GM21360 (cell line): ENCODE results near the gene PES1.
"Not testable (repeated sequence)": the region's sequence is repeated elsewhere in the genome, so short reads cannot be mapped to it uniquely, and the experiment has no call there.

ENCODE experiments used
- ATAC-seq: cut with Tn5 transposase; IDR thresholded peaks from one replicate; pipeline ENCODE4 v1.9.1; 2021; ENCODE audit warnings: mild to moderate bottlenecking, moderate library complexity; ENCODE audit not compliant: unreplicated experiment

The PES1 gene

GRCh38 chr22:30609260-30610185, 17.8 kb upstream of the PES1 start:
- no peak for ATAC-seq

DNA sequence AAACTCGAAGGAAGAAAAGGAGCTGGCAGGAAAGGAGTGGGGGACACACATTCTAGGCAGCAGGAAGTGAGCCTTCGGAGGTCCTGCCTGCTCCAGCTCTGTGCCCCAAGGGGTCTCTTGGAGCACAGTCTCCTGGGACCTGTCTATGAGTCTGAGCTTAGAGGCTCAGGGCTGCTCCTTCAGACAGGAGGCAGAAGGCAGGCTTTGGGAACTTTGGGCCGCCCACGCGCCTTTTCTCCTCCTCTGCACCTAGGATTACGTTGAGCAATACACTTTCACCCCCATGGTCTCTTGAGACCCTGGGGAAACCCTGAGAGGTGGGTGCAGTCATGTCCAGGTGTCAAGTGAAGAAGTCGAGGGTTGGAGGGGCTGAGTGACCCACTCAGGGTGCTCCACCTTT, 16.2 kb upstream of the PES1 start:
- no peak for ATAC-seq

DNA sequence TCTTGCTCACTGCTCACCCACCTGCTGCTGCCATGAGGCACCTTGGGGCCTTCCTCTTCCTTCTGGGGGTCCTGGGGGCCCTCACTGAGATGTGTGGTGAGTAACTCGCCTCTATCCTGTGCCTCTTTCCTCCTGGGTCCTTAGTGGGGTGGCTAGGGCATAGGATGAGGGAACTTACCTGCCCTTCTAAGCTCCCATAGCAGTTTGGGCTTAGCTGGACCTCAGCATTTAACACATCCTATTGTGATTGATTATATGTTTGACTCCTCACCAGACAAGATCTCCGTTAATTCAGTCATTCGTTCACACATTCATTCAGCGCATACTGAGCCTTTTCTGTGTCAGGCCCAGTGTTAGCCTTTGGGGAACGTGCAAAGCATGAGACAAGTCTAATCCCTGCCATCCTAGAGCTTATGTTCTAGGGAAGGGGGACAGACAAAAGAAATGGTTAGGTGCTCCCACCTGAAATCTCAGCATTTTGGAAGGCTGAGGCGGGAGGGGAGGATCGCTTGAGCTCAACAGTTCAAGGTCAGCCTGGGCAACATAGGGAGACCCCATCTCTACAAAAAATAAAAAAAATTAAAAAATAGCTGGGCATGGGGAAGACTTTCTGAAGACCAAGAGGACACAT, 15.7 kb upstream of the PES1 start:
- ATAC-seq: no peak

DNA sequence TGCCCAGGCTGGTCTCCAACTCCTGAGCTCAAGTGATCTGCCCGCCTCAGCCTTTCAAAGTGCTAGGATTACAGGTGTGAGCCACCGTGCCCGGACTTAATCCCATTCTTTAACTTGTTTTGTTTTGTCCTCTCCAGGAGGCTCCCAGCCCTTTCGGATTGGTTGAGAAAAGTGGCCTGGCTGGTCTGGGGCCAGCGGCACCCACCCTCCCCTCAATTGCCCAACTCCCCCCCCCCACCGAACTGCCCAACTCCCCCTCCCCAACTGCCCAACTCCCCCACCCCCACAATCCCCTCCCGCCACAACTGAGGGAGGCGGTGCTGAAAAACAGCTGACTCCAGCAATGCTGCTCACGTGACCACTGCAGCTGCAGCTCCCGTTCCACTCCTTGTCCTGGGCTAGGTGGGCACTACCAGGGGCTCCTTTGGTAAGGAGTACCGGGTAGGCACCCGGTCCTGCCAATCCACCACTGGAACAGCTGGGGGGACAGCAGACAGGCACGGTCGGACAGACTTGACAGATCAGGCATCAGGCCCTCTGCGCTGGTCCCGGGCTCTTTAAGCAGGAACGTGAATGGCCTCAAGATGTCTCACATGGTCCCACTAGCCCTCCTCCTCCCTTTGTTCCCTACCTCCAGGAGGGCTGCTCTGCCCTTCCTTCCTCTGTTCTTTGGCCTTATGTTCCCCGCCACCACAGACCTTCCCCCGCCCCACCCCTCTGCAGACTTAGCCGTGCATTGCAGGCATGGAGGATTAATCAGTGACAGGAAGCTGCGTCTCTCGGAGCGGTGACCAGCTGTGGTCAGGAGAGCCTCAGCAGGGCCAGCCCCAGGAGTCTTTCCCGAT, 15.0 kb upstream of the PES1 start, which contains the start of gene TCN2:
Gene TCN2 (plus strand): TSS at position 720 of the 845 bp plus-strand sequence. CDS start 158 bp downstream, outside the sequence.
- ATAC-seq: no peak

- ATAC-seq: no peak
These were observed 13.9 kb upstream of the PES1 start for GRCh38 chr22:30605449-30606110.

DNA sequence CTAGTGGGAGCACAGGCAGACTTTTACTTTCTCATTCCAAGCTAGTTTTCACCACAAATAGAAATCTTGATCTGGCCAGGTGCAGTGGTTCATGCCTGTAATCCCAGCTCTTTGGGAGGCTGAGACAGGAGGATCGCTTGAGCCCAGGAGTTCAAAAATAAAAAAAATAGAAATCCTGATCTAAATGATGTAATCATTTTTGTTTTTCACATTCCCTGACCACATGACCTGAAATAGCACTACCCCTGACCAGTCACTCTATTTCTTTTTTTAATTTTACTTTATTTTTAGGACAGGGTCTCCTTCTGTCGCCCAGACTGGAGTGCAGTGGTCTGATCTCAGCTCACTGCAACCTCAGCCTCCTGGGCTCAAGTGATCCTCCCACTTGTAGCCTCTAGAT, 13.0 kb upstream of the PES1 start:
- ATAC-seq: no peak

- ATAC-seq: no peak
These were observed 12.1 kb upstream of the PES1 start for GRCh38 chr22:30603801-30604200.

- ATAC-seq: no peak
These were observed 10.3 kb upstream of the PES1 start for GRCh38 chr22:30602049-30602448.

GRCh38 chr22:30601464-30601863, 9.8 kb upstream of the PES1 start:
- no peak for ATAC-seq

- ATAC-seq: no peak
These were observed 9.2 kb upstream of the PES1 start for GRCh38 chr22:30600921-30601320.

- ATAC-seq: no peak
These were observed 7.3 kb upstream of the PES1 start for GRCh38 chr22:30598986-30599385.

- no peak for ATAC-seq
These were observed 5.2 kb upstream of the PES1 start for GRCh38 chr22:30596886-30597285.

- ATAC-seq: no peak
These were observed 4.5 kb upstream of the PES1 start for GRCh38 chr22:30596199-30596598.

- ATAC-seq: not testable (repeated sequence)
These were observed 627 bp upstream of the PES1 start for GRCh38 chr22:30592360-30592713.

- no peak for ATAC-seq
These were observed 521 bp downstream of the PES1 start for GRCh38 chr22:30591191-30591587.

- ATAC-seq: no peak
These were observed 5.3 kb downstream of the PES1 start for GRCh38 chr22:30586414-30586813.

- ATAC-seq: no peak
These were observed 7.3 kb downstream of the PES1 start for GRCh38 chr22:30584441-30584840.

- no peak for ATAC-seq
These were observed 8.7 kb downstream of the PES1 start for GRCh38 chr22:30582788-30583545.

DNA sequence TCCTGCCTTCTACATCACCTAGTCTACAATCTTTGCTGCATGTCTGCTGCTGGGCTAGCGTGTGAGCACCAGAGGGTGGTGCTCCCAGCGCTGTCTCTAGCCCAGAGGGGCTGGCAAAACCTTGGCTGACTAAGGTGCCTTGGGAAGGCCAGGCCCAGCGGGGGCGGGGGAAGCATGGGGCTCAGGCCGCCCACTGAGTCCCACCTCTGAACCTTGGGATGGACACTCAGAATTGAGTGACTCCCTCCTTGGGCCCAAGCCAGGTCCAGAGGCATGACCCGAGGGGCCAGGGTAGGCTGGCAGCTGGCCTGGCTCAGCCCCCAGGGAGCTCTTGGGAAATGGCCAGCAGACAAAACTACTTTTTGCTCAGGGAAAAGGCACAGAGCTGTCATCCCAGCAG, 9.7 kb downstream of the PES1 start:
- no peak for ATAC-seq

DNA sequence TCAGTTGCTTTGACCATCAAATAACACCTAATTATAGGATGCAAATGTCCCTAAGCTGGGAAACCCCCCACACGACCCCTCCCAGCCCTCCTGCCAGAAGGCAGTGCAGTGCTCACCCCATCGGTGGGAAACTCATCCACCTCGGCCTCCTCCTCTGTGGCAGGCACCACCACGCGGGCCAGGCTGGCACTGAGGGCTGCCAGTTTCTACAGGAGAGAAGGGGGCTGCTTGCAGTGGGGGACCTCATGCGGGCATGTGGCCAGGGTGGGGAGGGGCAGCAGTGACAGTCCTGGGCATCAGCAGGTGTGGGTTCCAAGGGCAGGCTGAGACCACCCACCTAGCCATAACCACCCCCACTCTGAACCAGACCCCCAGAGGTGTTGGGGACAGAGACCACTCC, 10.8 kb downstream of the PES1 start:
- no peak for ATAC-seq
